ENCODE measurements around the gene NDUFS7. TPM values are rescaled to one million over a fixed set of nuclear protein-coding genes. Genes with fewer than 3 reads are reported as not detected.

NDUFS7 gene
- polyA plus RNA-seq, 2 of the 4 experiments (the other 2 are of a cell fraction) = 19.3 to 68.9 TPM

DNA sequence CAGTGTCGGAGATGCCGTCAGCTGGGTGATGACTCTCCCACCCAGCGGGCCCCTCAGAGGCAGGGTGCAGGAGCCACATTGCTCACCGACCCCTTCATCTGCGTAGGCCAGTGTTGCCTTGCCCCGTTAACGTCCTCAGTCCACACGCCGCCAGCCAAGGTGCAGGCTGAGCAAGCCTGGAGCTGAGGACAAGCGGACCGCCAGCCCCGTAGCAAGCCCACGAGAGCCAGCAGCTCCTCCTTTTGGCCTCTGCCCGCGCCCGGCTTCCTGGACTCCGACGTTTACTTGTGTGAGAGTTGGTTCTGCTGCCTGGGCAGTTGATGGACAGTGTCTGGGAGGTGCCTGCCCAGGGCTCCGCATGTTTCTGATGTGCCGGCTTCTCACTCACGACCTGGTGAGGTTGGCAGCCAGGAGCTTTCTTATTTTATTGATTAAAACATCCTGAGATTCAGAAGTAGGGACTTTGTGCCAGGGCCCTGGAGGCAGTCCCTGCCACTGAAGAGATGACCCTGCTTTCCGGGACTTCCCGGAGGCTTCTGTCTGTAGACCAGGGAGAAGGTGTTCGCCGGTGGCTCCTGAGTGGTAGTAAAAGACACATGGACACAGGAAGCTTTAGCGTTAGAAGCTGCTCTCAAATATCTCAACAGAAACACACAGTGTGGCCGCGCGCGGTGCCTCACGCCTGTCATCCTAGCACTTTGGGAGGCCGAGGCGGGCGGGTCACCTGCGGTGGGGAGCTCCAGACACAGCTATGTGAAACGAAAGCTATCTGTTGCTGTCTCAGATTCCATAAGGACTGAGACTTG is 29.5 kb downstream of the NDUFS7 start:
- ChIA-PET CTCF (interaction anchor here (0.7 to 1.4 kb wide), 5 partner anchors 9 to 97 kb away, joined by 3 to 4 read pairs (median 3); no protein-coding TSS in a partner anchor), POLR2A (no interaction called here)
- ATAC-seq (no peak), FAIRE-seq (no peak), DNase-seq (ENCODE audit: low read depth in 1 of 2, low spot score in 1 of 2) (no peak)
- Histone ChIP-seq H3K4me1 (peaks cover 24% of the 10 kb centered on the region), H3K9me3 (no peaks in the 10 kb centered on the region), H3K4me2 (no peak overlapping the region), H3K4me3 (no peak overlapping the region), H3K27ac (no peak overlapping the region)
- TF ChIP-seq GATA3 (IDR thresholded peaks at IDR 0.05; ENCODE audit: borderline replicate concordance) (no peak), CBX2 (IDR thresholded peaks at IDR 0.05; ENCODE audit: borderline replicate concordance, low read depth) (no peak), ESRRA (IDR thresholded peaks at IDR 0.05; ENCODE audit: borderline replicate concordance, low read length) (no peak), TP53 (CRISPR knock-in tag; IDR thresholded peaks at IDR 0.05) (no peak), PHF8 (IDR thresholded peaks at IDR 0.05; ENCODE audit: borderline replicate concordance, low read depth) (no peak), HOXB5 (CRISPR knock-in tag; IDR thresholded peaks at IDR 0.05) (no peak), RNF2 (IDR thresholded peaks at IDR 0.05; ENCODE audit: borderline replicate concordance, low read depth) (no peak), MAZ (IDR thresholded peaks at IDR 0.05; ENCODE audit: borderline replicate concordance, low read depth, low read length) (no peak), HOXB13 (CRISPR knock-in tag; IDR thresholded peaks at IDR 0.05; ENCODE audit: low read depth) (no peak), PBX3 (IDR thresholded peaks at IDR 0.05) (no peak)
- TF ChIP-seq, protein P1, sequence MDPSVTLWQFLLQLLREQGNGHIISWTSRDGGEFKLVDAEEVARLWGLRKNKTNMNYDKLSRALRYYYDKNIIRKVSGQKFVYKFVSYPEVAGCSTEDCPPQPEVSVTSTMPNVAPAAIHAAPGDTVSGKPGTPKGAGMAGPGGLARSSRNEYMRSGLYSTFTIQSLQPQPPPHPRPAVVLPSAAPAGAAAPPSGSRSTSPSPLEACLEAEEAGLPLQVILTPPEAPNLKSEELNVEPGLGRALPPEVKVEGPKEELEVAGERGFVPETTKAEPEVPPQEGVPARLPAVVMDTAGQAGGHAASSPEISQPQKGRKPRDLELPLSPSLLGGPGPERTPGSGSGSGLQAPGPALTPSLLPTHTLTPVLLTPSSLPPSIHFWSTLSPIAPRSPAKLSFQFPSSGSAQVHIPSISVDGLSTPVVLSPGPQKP (IDR thresholded peaks at IDR 0.05; ENCODE audit: low read depth, low read length) = no peak
- WGBS (ENCODE audit: missing lambda C conversion rate) = 89% methylated on average over 28 of the region's 36 CpGs

GRCh38 chr19:1416014-1416841 is 32.5 kb downstream of the NDUFS7 start:
- POLR2A ChIA-PET = no interaction called here
- CTCF ChIA-PET = interaction anchor here (1.2 kb wide), 2 partner anchors 19 to 28 kb away, joined by 3 to 4 read pairs; no protein-coding TSS in a partner anchor
- Histone ChIP-seq H3K9me3 (no peaks in the 10 kb centered on the region), H3K27ac (no peak overlapping the region; a peak in 1 of 6 replicates), H3K4me2 (no peak overlapping the region), H3K4me1 (peaks cover 10% of the 10 kb centered on the region), H3K4me3 (no peak overlapping the region)
- WGBS (ENCODE audit: missing lambda C conversion rate) = 93% methylated on average over 25 of the region's 28 CpGs
- TF ChIP-seq JUNB (IDR thresholded peaks at IDR 0.05) (no peak), NR3C1 (IDR thresholded peaks at IDR 0.05) (no peak), JUN (IDR thresholded peaks at IDR 0.05) (no peak), BCL3 (IDR thresholded peaks at IDR 0.05) (no peak), TP53 (CRISPR knock-in tag; IDR thresholded peaks at IDR 0.05) (no peak), HOXA7 (CRISPR knock-in tag; IDR thresholded peaks at IDR 0.05) (no peak), USF2 (IDR thresholded peaks at IDR 0.05) (no peak)
- DNase-seq (ENCODE audit: low read depth in 1 of 2, low spot score in 1 of 2) (no peak), ATAC-seq (no peak), FAIRE-seq (no peak)

Measured in A549 (cell line).